Mammary epithelial cell (primary cell): Measurements from ENCODE around the gene PF4V1.

Experiments used
- EZH2 ChIP-seq: IDR thresholded peaks from 2 replicates; pipeline ENCODE4 v1.6.1; 2012; ENCODE audit warnings: low read length, inconsistent platforms, borderline replicate concordance
- TF ChIP-seq, protein P1 (sequence below), 2 donors: IDR thresholded peaks in 1 of 2; conservative IDR thresholded peaks in 1 of 2; 2 replicates each; pipeline ENCODE4 v1.5.1; 2011 to 2012; ENCODE audit warnings: inconsistent platforms in 2 of 2, low read length in 2 of 2, mild to moderate bottlenecking in 2 of 2, control low read depth in 1 of 2, low read depth in 1 of 2; ENCODE audit not compliant: insufficient read depth in 1 of 2; ENCODE audit errors: extremely low read depth in 1 of 2

- TF ChIP-seq, protein P1, sequence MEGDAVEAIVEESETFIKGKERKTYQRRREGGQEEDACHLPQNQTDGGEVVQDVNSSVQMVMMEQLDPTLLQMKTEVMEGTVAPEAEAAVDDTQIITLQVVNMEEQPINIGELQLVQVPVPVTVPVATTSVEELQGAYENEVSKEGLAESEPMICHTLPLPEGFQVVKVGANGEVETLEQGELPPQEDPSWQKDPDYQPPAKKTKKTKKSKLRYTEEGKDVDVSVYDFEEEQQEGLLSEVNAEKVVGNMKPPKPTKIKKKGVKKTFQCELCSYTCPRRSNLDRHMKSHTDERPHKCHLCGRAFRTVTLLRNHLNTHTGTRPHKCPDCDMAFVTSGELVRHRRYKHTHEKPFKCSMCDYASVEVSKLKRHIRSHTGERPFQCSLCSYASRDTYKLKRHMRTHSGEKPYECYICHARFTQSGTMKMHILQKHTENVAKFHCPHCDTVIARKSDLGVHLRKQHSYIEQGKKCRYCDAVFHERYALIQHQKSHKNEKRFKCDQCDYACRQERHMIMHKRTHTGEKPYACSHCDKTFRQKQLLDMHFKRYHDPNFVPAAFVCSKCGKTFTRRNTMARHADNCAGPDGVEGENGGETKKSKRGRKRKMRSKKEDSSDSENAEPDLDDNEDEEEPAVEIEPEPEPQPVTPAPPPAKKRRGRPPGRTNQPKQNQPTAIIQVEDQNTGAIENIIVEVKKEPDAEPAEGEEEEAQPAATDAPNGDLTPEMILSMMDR (conservative IDR thresholded peaks at IDR 0.05 in 1 of 2, IDR thresholded peaks at IDR 0.05 in 1 of 2; ENCODE audit: extremely low read depth in 1 of 2, insufficient read depth in 1 of 2, low read depth in 1 of 2, low read length in 2 of 2), result no peak
- no peak for TF ChIP-seq EZH2
Observed at GRCh38 chr4:73811841-73812240, 41.3 kb upstream of the PF4V1 start.
